ENCODE results near the gene ZNF320. TPM values are rescaled to one million over a fixed set of nuclear protein-coding genes. Genes with fewer than 3 reads are reported as not detected.
"Not testable (repeated sequence)": the region's sequence is repeated elsewhere in the genome, so short reads cannot be mapped to it uniquely, and the experiment has no call there.

Gene ZNF320
- total RNA-seq: not detected

DNA sequence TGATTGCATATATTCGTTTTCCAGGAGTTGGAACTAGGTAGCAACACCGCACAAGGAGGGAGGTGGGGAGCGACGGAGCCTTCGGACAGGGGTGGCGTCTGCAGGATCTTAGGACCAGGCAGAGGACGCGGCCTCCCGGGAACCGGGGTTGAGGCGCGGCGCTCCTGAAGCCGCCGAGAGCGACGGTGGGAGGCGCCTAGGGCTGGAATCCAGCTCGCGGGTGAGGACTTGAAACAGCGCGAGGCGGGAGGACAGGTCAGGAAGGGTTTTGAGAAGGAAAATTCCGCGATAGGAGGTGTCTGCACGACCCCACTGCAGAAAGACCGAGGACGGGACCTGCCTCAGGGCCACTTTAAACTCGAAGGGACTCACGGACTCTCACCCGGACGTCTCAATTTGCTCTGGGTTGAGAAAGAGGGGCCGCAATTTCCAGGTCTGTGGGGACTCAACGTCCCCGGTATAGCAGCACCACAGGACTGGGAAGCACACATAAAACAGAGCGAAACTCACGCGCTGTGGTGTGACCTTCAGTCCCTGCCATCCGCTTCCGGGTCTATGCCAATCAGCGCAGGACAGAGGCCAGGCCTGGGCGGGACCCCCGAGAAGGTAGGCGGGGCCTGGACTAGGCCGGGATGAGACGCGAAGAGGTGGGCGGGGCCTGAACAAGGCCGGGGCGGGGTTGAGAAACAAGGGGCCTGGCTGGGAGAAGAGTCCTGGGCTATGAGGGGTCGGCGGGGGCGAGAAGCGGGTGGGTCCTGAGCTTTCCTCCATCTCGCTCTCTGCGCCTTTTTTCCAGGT lies at the start of gene ZNF320:
Gene ZNF320 (minus strand): TSS at position 498 of the 798 bp plus-strand sequence. CDS start 7,380 bp downstream, outside the sequence.
- DNase-seq (ENCODE audit: low spot score in 2 of 2): peak; percentile 92 to 98
- peak within 1 kb of the TSS; percentile 77 to 93 for H3K4me3 ChIP-seq
- peaks cover 5 to 10% of the 10 kb centered on the region in 2 donors for H3K4me1 ChIP-seq
- intact Hi-C loops (cut with DNase I): loop anchor here (1.0 to 5.0 kb wide), 8 partner anchors 26 to 601 kb away; partner anchors contain the start of genes ZNF160, ZNF480, ZNF611 and ZNF816
- no peaks in the 10 kb centered on the region for H3K9me3 ChIP-seq
- TF ChIP-seq, protein P1, sequence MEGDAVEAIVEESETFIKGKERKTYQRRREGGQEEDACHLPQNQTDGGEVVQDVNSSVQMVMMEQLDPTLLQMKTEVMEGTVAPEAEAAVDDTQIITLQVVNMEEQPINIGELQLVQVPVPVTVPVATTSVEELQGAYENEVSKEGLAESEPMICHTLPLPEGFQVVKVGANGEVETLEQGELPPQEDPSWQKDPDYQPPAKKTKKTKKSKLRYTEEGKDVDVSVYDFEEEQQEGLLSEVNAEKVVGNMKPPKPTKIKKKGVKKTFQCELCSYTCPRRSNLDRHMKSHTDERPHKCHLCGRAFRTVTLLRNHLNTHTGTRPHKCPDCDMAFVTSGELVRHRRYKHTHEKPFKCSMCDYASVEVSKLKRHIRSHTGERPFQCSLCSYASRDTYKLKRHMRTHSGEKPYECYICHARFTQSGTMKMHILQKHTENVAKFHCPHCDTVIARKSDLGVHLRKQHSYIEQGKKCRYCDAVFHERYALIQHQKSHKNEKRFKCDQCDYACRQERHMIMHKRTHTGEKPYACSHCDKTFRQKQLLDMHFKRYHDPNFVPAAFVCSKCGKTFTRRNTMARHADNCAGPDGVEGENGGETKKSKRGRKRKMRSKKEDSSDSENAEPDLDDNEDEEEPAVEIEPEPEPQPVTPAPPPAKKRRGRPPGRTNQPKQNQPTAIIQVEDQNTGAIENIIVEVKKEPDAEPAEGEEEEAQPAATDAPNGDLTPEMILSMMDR (IDR thresholded peaks at IDR 0.05): no peak
- peaks cover 0 to 6% of the 10 kb centered on the region in 2 donors for H3K36me3 ChIP-seq
- H3K27me3 ChIP-seq: no peaks in the 10 kb centered on the region
- H3K27ac ChIP-seq: peak within 1 kb of the TSS; percentile 92 to 94

DNA sequence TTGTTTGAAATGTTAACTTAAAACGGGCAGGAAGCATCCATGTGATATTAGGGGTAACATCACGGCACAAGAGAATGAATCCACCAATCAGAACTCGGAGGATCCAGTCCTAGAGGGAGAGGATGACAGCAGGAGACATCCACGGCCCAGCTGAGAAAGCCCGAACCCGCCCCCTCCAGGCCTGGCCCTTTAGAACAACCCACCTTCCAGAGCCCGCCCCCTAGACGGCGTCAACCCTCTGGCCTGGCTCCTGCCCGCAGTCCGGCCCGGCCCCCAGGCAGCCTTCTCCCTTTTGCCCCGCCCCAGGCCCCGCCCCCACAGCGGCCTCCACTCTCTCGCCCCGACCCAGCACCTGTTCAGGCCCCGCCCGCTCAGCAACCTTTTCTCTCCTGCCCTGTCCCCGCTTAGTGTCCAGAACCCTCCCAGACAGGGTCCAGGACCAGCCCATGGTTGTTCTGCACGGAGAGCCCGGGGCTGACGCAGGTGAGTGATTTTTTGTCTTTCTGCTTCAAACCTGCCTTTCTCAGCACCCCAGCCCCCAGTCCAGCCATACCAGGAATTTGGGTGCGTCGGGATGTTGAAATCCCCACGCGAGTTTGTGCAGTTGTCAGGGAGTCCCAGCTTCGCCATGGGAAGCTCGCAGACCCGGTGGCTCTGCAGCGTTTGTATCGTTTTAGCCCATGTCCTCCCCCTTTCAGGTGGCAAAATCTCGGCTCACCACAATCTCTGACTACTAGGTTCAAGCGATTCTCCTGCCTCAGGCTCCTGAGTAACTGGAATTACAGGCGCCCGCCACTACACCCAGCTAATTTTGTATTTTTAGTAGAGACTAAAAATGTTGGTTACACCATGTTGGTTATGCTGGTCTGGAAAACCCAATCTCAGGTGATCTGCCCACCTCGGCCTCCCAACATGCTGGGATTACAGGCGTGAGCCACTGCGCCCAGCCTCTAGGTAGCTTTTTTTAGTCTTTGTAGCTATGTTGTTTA lies 49.2 kb upstream of the ZNF320 start:
- peaks cover 46 to 57% of the 10 kb centered on the region in 2 donors for H3K9me3 ChIP-seq

DNA sequence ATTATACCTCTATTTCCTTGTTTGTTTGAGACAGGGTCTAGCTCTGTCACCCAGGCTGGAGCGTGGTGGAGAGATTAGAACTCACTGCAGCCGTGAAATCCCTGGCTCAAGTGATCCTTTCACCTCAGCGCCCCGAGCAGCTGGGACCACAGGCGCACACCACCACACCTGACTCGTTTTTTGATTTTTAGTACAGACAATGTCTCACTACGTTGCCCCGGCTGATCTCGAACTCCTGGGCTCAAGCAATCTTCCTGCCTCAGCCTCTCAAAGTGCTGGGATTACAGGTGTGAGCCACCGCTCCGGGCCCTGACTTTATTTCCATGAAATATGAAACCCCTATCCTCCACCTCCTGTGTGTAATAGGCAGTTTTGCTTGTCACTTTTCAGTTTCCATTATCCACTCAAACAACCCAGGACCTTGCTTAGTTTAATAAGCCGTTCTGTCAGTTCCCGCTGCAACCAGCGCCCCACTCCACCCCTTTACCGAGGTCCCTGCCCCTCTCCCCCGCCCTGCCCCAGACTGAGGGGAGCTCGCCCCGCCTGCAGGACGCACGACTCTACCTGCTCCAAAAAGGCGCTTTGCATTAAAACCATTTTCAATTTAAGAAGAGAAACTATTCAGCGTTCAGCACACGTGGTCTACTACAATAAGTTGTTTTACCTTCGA lies 48.4 kb upstream of the ZNF320 start:
- intact Hi-C loops (cut with DNase I): loop anchor here (10.0 kb wide), 1 partner anchor 161 kb away; the partner anchor contains the start of gene ZNF600
- Histone ChIP-seq H3K27ac (no peak overlapping the region), H3K4me1 (peaks cover 0 to 4% of the 10 kb centered on the region in 2 donors), H3K4me3 (no peak overlapping the region), H3K27me3 (no peaks in the 10 kb centered on the region), H3K9me3 (peaks cover 38 to 49% of the 10 kb centered on the region in 2 donors), H3K36me3 (peaks cover 7 to 14% of the 10 kb centered on the region in 2 donors)
- TF ChIP-seq, protein P1 (IDR thresholded peaks at IDR 0.05): no peak
- no peak for DNase-seq (ENCODE audit: low spot score in 2 of 2)

More for the DNA sequence above, 49.2 kb upstream of the ZNF320 start:
- no peak overlapping the region for H3K27ac ChIP-seq
- intact Hi-C loops (cut with DNase I): loop anchor here (10.0 kb wide), 1 partner anchor 162 kb away; the partner anchor contains the start of gene ZNF600
- peaks cover 15 to 23% of the 10 kb centered on the region in 2 donors for H3K36me3 ChIP-seq
- H3K27me3 ChIP-seq: no peaks in the 10 kb centered on the region
- H3K4me1 ChIP-seq: peaks cover 0 to 4% of the 10 kb centered on the region in 2 donors
- TF ChIP-seq, protein P1 (IDR thresholded peaks at IDR 0.05): no peak
- no peak for DNase-seq (ENCODE audit: low spot score in 2 of 2)
- no peak overlapping the region for H3K4me3 ChIP-seq

DNA sequence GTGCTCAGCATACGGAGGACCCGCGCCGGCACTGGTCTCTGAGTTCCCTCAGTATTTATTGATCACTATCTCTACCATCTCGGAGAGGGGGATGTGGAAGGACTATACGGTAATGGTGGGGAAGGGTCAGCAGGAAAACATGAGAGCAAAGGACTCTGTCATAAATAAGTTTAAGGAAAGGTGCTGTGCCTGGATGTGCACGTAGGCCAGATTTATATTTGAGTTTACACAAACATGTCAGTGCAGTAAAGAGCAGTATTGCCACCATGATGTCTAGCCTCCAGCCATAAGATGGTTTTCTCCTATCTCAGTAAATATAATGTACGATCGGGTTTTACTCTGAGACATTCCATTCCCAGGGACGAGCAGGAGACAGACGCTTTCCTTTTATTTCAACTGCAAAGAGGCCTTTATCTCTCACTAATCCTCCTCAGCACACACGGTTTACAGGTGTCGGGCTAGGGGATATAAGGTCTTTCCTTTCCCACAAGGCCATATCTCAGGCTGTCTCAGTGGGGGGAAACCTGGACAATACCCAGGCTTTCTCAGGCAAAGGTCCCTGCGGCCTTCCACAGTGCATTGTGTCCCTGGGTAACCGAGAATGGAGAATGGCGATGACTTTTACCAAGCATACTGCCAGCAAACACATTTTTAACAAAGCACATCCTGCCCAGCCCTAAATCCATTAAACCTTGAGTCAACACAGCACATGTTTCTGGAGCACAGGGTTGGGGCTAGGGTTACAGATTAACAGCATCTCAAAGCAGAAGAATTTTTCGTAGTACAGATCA lies 47.5 kb upstream of the ZNF320 start:
- DNase-seq (ENCODE audit: low spot score in 2 of 2); H3K4me1 ChIP-seq; H3K4me3 ChIP-seq; H3K36me3 ChIP-seq; H3K27me3 ChIP-seq; H3K27ac ChIP-seq: not testable (repeated sequence)
- intact Hi-C loops (cut with DNase I): loop anchor here (5.0 to 10.0 kb wide), 3 partner anchors 88 to 1242 kb away; partner anchors contain the start of genes MBOAT7, ZNF468 and ZNF600
- H3K9me3 ChIP-seq: peaks cover 29 to 40% of the 10 kb centered on the region in 2 donors

Data from ascending aorta (tissue), 2 donors.